ENCODE measurements around the gene TSSK1B.
"Not testable (repeated sequence)": the region's sequence is repeated elsewhere in the genome, so short reads cannot be mapped to it uniquely, and the experiment has no call there.

The TSSK1B gene

DNA sequence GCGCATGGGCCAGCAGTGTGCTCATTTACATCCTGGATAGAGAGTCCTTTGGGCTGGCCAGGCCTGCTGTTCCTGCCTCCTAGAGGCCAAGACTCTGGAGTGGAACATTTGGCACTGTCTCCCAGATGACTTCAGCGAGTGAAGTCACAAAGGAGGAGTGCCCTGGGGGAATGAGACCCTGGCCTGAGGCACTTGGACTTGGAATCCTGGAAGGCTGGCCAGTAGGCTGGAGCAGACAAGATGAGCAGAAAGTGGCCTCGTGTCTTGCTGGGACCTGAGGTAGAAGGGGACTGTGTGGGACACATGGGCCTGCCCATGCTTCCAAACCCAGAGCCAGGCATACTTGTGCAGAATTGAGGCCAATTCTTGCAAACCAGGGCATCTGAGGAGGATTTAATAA, at the start of gene TSSK1B:
TSS of gene TSSK1B (minus strand) at position 101 of the 400 bp plus-strand sequence. CDS start 150 bp downstream, outside the sequence.
- DNase-seq: no peak

GRCh38 chr5:113480243-113480642, 45.5 kb upstream of the TSSK1B start:
- DNase-seq: no peak

GRCh38 chr5:113478691-113479090, 43.9 kb upstream of the TSSK1B start:
- DNase-seq: no peak

GRCh38 chr5:113474100-113474728, 39.4 kb upstream of the TSSK1B start:
- DNase-seq: no peak

- DNase-seq: no peak
These were observed 28.2 kb upstream of the TSSK1B start for GRCh38 chr5:113463032-113463431.

DNA sequence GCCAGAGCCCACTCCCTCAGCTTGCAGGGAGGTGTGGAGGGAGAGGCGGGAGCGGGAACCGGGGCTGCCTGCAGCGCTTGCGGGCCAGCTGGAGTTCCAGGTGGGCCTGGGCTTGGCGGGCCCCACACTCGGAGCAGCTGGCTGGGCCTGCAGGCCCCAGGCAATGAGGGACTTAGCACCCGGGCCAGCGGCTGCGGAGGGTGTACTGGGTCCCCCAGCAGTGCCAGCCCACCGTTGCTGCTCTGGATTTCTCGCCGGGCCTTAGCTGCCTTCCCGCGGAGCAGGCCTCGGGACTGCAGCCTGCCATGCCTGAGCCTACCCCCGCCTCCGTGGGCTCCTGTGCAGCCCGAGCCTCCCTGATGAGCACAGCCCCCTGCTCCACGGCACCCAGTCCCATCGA, 22.3 kb upstream of the TSSK1B start:
- DNase-seq: not testable (repeated sequence)

- DNase-seq: no peak
These were observed 18.2 kb upstream of the TSSK1B start for GRCh38 chr5:113452941-113453340.

- no peak for DNase-seq
These were observed 17.0 kb upstream of the TSSK1B start for GRCh38 chr5:113451797-113452196.

DNA sequence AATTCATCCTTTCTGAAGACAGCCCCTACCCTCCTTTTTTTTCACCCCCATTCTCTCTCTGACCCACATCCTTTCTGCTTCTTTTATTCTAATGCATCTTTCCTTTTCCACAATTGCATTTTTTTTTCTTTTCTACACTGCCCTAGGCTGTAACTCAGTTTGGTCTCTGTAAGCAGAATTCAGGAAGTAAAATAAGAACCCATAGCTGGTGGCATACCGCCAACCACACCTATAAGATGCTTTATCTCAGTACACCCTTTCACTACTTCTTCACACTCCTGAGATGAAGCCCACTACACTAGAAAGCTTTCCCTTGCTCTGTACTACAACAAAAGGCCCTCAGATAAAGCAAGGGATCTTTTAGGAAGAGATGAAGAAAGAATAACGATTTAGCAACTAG, 16.1 kb upstream of the TSSK1B start:
- no peak for DNase-seq

- no peak for DNase-seq
These were observed 15.7 kb upstream of the TSSK1B start for GRCh38 chr5:113450462-113450861.

GRCh38 chr5:113448252-113448651, 13.5 kb upstream of the TSSK1B start:
- DNase-seq: no peak

- no peak for DNase-seq
These were observed 12.8 kb upstream of the TSSK1B start for GRCh38 chr5:113447498-113448050.

- no peak for DNase-seq
These were observed 11.7 kb upstream of the TSSK1B start for GRCh38 chr5:113446358-113446927.

DNA sequence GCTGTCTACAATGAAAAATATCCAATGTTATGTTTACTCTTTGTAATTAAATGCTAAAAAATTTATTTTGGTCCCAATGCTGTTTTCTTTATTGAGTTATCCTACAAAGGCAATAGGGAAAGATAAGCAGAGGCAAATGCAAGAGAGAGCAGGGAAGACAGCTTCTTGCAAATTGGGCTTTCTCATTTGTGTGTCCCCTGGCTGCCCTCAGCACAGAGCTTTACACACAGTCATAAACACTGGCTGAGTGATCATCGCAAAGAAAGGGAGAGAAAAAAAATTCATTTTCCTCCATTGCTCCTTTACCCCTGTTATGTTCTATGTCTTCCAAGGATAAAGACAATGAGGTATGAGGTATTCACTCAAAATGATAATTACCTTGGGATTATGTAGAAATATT, 2.3 kb upstream of the TSSK1B start:
- no peak for DNase-seq

GRCh38 chr5:113435575-113435974, 786 bp upstream of the TSSK1B start:
- no peak for DNase-seq

DNA sequence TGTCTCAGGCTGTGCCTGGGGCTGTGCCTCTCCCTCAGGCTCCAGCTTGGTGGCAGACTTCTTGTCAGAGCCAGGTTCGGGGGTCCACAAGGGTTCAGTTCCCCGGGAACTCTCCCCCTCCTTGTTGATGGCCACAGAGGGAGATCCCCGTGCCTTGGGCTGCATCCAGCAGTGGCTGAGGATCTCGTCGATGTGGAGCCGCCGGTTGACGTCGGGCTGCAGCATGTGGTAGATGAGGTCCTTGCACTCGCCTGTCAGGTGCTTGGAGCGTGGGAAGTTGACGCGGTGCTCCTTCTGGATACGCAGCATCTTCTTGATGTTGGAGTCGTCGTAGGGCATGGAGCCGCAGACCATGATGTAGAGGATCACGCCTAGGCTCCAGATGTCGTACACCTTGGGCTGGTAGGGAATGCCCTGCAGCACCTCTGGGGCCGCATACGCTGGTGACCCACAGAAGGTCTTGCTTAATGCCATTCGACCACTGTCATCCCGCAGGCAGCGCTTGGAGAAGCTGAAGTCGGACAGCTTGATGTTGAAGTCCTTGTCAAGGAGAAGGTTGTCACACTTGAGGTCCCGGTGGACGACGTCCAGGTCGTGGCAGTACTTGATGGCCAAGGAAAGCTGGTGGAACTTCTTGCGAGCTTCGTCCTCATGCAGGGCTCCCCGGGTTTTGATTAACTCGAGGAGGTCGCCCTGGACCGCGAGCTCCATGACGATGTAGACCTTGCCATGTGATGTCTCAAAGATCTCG, 752 bp downstream of the TSSK1B start:
- no peak for DNase-seq

- no peak for DNase-seq
These were observed 1.7 kb downstream of the TSSK1B start for GRCh38 chr5:113433071-113433470.

GRCh38 chr5:113427871-113428574, 6.8 kb downstream of the TSSK1B start:
- DNase-seq: no peak

GRCh38 chr5:113425909-113426308, 8.9 kb downstream of the TSSK1B start:
- DNase-seq: no peak

GRCh38 chr5:113421693-113422092, 13.1 kb downstream of the TSSK1B start:
- DNase-seq: no peak

DNA sequence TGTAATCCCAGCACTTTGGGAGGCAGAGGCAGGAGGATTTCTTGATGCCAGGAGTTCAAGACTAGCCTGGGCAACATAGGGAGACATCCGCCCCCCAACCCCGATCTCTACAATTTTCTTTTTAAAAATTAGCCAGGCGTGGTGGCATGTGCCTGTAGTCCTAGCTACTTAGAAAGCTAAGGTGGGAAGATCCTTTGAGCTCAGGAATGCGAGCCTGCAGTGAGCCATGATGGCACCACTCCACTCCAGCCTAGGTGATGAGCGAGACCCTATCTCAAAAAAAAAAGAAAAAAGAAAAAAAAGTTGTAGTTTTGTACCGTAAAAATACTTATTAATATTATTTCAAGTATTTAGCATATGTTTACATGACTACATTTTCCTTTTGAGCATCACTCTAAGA, 29.3 kb downstream of the TSSK1B start:
- no peak for DNase-seq

DNA sequence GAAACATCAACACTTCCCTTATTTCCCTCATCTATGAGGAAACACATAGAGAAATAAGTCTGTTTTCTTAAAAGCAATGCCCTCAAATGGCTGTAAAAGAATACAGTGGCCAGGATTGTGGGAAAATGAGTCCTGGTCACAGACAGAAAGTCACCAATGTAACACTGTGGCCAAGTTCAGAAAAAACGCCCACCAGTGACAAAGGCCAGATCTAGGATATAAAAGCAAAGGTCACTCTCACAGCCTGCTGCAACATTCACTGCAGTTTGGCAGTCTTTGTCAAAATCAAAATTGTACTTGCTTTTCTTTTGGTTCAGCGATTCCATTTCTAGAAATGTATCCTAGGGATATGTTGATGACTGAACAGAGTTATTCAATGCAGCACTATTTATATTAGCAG, 30.5 kb downstream of the TSSK1B start:
- no peak for DNase-seq

- not testable (repeated sequence) for DNase-seq
These were observed 36.8 kb downstream of the TSSK1B start for GRCh38 chr5:113397986-113398385.

All from NCI-H2227 treated with DMSO at 0.1 percent for 48 hours (cell line).